NCI-H1417 (cell line): ENCODE results near the gene PIM3.

Source experiments
- DNase-seq, 3 experiments: peaks; one replicate each; lab custom pipeline; 2025; lab: John Stamatoyannopoulos, UW

The PIM3 gene

DNA sequence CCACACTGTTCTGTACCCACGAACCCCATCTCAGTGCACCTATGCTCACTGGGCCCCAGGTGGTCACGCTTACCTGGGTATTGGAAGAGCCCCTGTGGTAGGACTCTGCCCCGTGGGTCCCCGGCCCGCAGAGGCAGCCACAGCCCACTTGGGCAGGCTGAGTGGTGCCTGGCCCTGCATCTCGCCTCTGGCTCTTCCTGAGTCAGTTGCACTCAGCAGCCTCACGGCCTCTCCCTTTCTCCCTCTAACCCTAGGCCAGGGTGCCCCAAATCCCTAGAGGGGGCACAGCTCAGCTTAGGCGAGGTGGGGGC is 32.4 kb upstream of the PIM3 start:
- no peak for DNase-seq

- DNase-seq: no peak
Observed at GRCh38 chr22:49928555-49929210, 31.9 kb upstream of the PIM3 start.

GRCh38 chr22:49929211-49929979 is 31.2 kb upstream of the PIM3 start:
- DNase-seq: peak in 2 of 3 experiments; percentile 32 to 47

DNA sequence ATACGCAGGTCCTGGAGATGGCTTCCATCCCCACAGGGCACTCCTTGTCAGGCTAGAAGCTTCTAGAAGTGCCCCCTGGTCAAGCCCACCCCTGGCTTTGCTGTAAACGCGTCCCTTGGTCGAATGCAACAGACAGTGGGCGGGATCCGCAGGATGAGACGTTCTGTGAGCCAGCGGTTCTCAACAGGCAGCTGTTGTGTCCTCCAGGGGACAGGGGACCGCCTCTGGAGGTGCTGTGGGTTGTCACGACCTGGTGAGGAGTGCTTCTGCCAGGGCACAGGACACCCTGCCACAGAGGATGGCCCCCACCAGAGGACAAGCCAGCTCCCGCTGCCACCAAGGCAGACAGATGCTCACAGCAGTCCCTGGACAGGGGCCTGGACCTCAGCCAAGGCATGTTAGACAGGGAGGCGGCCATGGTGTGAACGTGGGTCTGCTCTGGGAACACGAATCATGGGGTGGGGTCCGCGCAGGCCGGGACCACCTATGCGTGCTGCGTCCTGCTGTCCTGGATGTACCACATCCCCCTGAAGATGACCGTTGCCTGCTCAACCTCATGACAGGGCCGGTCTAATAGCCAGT is 30.5 kb upstream of the PIM3 start:
- DNase-seq: peak in 1 of 3 experiments; percentile 34

GRCh38 chr22:49930596-49931412 is 29.8 kb upstream of the PIM3 start:
- DNase-seq: peak in 2 of 3 experiments; percentile 50 to 84

DNA sequence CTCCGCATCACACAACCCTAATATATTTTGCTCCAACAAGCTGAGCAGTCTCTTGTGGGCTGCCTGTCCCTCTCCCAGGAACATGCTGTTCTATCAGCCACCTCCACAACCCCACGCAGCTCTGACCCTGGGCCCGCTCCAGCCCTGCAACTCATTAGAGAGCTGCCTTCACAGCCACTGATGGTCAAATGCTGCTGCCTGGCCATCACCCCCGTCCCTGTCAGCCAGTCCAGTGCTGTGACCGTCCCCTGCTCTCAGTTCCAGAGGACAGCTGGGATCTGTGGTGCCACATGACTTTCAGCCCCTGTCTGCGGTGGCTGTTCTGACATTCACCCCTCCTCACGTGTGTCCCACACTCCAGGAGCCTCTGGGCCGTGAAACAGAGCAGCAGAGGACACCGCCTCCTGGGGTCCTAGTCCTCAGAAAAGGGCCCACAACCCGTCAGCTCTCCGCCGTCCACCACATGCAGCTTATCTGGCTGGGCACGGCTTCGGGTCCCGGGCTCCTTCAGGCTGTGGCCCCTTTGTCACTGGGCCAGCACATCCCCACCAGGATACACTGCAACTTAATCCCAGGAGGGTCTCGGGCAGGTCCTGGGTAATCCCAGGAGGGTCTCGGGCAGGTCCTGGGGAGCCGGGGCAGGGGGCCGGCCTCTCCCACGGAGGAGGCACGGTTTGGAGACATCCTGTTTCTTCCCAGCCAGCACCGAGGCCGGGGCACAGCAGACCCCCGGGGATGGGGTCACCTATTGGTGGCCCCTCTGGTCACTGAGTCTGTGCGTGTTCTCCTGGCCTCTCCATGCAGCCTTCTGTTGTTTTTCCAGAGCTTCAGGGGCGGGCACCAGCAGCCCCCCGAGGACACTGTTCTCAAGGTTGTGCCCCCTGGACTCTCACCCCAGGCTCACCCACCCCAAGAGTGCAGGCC is 27.1 kb upstream of the PIM3 start:
- no peak for DNase-seq

DNA sequence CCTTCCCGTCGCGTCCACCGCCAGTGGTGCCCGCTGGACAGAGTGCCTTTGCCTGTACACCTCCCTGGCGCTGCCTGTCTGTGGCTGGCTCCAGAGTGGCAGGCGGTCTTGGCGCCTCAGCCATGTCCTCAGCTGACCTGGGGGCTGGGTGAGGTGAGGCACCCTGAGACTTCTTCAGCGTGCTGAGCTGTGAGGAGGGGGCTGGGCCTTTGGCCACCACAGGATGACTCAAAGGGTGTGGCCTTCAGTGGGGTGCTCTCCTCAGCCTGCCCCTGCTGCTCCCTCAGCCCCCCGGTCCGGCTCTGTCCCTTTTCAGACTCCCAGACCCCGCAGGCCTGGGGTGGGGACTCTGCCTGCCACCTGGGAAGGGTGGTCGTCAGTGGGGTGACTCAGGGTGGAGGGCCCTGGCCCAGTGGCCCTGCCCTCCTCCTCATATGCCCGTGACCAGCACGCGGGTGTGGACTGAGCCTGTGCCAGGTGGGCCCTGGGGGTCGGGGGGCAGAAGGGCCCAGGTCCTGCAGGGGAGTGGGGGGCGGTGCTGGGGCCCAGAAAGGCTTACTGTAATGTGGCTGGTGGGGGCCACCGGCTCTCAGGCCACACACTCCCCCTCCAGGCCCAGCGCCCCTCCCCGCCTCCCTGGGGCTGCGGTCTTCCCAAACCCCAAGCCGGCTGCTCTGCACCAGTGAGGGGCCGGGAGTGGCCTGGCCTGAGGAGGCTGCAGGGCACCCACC is 26.2 kb upstream of the PIM3 start:
- peak in 2 of 3 experiments; percentile 9 to 37 for DNase-seq

- peak in 2 of 3 experiments; percentile 27 to 57 for DNase-seq
Observed at GRCh38 chr22:49934891-49935557, 25.5 kb upstream of the PIM3 start.

GRCh38 chr22:49935561-49935960 is 25.0 kb upstream of the PIM3 start:
- peak in 1 of 3 experiments; percentile 37 for DNase-seq

- peak in 2 of 3 experiments; percentile 72 to 80 for DNase-seq
Observed at GRCh38 chr22:49936018-49936972, 24.3 kb upstream of the PIM3 start.

DNA sequence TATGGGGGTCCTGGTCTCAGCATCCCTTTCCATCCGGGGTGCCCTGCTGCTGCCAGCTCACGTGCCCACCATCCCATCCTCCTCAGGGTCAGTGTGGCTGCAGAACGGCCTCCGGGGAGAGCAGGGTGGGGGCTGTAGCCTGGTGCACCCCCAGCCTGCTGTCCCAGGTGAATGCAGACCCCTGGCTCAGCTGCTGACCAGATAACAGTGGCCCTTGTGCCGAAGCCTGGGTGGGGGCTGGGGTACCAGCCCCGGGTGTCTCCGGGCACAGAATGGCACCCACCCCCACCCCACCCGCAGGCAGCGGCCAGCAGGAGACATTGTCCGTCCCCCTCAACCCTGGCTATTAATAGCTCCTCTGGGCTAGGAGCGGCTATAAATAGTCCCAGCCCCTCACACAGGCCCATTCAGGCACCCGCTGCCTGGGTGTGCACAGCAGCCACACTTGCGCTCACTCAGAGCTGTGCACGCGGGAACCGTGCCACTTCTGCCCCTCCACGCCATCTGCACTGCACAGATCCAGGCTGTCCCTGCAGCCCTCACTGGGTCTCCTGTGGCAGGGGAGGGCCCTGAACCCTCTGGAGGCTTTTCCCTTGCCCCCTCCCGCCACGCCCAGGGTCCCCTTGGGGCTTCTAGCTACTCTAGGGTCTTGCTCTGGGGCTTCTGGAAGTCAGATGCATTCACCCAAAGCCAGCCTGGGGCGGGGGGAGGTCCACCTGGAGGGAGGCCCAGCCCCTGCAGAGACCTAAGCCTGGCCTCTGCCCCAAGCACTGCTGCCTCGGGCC is 23.4 kb upstream of the PIM3 start:
- peak in 2 of 3 experiments; percentile 29 to 60 for DNase-seq

DNA sequence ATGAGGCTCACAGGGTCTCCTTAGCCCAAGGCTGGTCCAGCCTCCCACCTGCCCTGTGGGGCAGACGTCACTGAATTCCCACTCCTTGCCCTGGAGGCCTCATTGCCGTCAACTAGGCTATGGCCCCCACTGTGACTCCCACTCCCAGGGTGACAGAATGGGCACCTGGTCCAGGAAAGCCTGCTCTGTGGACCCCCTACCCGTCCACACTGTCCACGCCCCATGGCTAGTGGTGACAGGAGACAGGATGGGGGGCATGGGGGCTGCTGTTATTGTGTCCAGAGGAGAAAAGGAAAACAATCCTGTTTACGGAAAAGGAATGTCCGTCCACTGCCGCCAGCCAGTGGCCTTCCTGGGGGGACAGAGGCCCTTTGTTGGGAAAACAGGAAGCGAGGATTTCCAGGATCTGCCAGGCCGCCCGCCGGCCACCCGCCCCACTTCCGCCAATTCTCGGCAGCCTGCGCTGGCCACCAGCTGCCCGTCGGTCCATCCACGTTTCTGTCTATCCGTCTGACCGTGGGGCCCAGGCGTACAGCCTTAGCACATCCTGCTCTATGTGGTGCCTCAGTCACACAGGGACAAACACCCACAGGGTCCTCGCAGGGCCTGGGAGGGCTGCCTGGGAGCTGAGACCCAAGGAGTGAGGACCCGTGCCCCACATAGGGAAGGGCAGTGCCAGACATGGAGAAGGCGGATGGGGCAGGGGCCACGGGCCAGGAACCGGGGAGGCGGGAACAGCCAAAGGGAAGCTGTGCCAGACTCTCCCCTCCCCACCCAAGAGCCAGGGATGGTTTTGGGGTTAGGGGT is 22.6 kb upstream of the PIM3 start:
- no peak for DNase-seq

- no peak for DNase-seq
Observed at GRCh38 chr22:49938565-49939136, 21.9 kb upstream of the PIM3 start.

DNA sequence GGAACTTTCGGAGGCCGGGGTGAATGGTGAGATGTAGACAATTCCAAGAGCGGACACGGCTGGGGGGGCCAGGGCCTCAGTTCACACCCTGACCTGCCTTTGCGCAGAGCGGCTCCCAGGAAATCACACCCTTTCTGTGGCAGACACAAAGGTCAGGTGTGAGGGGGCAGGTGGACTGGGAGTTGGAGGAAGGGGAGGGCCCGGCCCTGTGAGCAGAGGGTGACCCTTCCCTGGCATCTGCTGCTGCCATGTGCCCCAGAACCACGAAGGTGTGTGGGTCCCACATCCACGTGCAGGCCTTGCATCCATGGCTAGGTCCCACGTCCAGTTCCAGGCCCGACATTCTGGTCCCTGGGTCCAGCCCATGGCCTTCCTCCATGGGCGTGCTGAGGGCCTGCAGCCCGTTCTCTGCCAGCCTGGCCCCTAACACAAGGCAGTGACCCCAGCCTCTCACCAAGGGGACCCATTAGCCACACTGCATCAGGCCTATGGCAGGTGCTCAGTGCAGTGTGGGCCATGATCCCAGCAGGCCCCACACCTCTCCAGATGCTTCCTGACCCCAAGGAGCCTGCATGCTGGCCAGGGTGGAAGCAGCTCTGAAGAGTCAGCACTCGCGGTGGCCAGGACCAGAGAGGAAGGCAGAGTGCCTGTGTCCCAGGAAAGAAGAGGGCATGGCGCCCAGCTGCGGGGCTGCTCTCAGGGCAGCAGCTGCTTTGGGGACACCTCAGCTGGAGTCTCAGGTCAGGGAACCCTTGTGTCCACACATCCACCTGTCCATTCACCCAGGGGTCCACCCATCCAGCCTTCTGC is 18.9 kb upstream of the PIM3 start:
- DNase-seq: no peak

DNA sequence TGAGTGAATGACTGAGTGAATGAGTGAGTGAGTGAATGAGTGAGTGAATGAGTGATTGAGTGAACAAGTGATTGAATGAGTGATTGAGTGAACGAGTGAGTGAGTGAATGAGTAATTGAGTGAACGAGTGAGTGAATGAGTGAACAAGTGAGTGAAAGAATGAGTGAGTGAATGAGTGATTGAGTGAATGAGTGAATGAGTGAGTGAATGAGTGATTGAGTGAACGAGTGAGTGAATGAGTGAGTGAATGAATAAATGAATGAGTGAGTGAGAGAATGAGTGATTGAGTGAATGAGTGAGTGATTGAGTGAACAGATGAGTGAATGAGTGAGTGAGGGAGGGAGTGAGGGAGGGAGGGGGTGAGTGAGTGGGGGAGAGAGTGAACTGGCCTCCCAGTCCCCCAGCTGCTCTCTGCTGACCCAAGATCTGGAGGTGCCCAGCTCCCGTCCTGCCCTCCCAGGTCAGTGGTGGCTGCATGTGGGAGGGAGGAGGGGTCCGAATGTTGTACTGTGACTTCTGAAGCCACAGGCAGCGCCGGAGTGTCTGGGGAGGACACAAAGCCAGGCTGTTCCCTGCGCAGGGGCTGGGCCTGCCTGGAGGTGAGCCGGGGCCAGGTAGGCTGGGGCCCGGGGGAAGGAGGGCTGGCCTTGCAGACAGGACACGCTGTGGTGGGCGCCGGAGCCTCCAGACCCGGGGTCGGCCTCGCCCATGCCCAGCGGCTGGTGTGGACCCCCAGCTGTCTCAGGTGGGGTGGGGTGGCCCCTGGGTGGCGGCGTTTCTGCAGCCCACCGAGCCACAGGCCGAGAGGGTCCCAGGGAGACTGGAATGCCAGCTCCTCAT is 17.8 kb upstream of the PIM3 start:
- peak in 1 of 3 experiments; percentile 6 for DNase-seq
